GM18517 (cell line): Measurements from ENCODE around the gene SLX4IP.
A peak's percentile ranks its signal among the peaks of the same experiment; 100 is the strongest.

Experiments
- ATAC-seq: cut with Tn5 transposase; IDR thresholded peaks from one replicate; pipeline ENCODE4 v1.9.1; 2021; ENCODE audit warnings: mild to moderate bottlenecking, moderate library complexity; ENCODE audit not compliant: unreplicated experiment

SLX4IP gene

GRCh38 chr20:10463622-10464021 is 28.5 kb downstream of the SLX4IP start:
- ATAC-seq: no peak

GRCh38 chr20:10465135-10465534 is 30.0 kb downstream of the SLX4IP start:
- no peak for ATAC-seq

DNA sequence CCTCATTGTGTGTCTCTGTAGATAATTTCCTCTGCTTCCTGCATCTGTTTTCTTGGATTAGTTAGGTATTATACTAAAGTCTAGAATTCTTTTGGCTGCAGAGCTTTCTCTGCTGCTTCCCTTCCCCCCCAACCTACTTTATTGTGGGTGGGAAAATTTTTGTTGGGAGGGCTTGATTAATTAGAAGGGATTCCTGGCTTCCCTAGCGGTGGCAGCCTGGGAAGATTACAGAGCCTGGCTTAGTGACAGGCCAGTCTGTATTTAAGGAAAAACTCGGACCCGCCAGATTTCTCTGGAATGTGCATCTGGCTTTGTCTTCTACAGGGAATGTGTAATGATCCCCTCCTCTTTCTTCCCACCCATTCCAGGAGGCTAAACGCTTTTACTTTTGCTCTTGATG is 31.2 kb downstream of the SLX4IP start:
- ATAC-seq: no peak

DNA sequence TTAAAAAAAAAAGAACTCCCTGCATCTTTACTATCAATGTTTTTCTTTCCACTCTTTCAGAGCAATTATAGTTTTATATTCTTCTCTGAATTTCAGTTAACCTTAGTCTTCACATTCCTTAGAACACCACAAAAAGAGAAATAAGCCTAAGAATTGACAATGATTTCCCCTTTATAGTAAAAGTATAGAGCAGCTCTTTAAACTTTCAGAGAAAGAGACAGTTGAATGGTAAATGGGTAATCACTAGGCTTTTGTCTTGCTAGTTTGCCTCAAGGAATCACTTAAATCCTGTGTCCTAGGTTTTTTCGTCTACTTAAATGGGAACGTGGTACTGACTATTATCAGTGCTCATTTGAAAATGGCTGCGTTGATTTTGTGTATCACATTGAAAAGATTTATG is 31.8 kb downstream of the SLX4IP start:
- ATAC-seq: no peak

GRCh38 chr20:10467681-10468339 is 32.7 kb downstream of the SLX4IP start:
- ATAC-seq: no peak

- ATAC-seq: no peak
Measured at GRCh38 chr20:10468340-10468845, 33.3 kb downstream of the SLX4IP start.

GRCh38 chr20:10469056-10469455 is 34.0 kb downstream of the SLX4IP start:
- no peak for ATAC-seq

DNA sequence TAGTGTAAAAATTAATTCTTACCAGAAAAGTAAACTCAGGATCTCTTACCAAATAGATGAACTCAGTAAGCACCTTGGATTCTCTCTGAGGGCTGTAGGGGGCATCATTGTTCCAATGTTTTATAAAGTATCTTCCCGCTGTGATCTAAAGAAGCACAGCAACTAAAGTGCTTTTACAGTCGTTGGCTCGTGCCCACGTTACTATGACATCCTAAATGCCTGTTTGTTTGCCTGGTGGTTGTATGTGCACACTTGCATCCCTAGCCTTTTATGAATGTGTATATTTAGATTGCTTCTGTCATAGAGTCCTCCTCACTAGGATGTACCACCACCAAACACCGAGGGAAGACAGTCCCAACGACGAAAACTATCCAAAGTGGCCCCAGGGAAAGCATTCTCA is 34.5 kb downstream of the SLX4IP start:
- peak; percentile 58 for ATAC-seq

DNA sequence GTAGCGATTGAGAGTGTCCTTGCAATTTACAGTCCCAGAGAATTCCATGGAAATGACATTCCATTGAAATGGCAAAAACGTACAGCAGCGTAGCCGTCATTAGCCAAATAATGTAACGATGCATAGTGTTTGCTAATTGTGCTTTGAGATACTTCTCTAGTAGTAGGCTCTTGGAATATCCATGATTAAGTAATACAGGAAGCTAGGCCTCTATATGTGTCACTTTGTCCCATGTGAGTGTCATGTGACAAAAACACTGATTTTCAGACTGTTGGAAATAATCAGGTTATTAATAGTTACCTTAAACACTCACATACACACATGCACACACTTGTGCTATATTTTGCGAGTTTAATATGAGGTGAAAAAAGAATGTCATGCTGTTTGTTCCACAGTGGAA is 35.2 kb downstream of the SLX4IP start:
- ATAC-seq: no peak

- ATAC-seq: no peak
Measured at GRCh38 chr20:10472871-10473270, 37.8 kb downstream of the SLX4IP start.

- ATAC-seq: no peak
Measured at GRCh38 chr20:10474606-10475184, 39.6 kb downstream of the SLX4IP start.

GRCh38 chr20:10475225-10475624 is 40.1 kb downstream of the SLX4IP start:
- peak; percentile 48 for ATAC-seq

DNA sequence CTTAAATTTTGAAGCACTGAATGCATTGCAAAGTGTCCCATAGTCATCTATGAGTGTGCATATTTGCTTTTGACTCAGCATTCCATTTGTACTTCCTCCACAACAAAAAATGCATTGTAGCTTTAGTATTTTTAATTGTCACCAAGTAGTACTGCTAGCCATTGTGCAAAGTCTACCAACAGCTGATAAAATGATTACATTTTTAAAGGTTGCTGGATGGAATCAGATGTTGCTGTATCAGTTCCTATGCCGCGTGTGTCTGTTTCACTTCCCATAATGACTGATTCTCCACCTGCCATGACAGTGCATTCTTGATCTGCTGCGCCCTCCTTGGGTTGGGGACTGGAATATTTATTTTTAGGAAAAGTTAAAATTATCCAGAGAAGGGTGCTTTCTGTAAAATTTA is 41.2 kb downstream of the SLX4IP start:
- peak; percentile 78 for ATAC-seq

DNA sequence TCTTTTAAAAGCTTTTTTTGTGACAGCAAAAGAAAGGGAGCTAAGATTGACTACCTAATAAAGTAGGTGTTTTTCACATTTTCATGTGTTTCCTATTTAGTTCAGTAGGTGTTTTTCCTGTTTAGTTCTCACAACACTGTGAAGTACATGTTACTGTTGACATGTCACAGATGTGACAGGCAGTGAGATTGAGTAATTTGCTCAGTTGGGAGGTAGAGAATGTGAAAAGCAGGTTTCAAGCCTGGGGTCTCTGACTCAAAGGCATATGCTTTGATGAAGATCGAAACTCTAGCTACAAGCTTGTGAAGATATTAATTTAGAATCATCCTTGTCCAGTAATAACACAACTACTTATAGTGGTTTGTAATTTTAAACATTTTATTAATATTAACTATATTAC is 43.1 kb downstream of the SLX4IP start:
- peak; percentile 72 for ATAC-seq

DNA sequence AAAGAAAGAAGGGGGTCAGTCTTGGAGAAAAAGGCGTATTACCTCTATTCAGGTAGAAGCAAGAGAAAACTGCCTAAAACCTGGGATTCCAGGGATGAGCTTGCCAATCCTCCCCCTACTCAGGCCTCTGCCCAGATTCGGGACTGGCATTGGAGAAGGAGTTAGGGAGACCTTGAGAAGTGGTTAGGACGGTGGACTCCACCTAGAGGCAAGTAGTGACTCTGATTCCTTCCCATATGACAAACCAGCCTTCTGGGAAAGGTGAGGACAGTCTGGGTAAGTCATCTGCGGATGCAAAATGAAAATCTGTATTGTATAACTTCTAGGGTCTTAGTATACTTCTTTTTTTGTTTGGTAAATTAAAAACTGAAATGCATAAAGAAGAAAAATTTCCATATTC is 43.8 kb downstream of the SLX4IP start:
- no peak for ATAC-seq

DNA sequence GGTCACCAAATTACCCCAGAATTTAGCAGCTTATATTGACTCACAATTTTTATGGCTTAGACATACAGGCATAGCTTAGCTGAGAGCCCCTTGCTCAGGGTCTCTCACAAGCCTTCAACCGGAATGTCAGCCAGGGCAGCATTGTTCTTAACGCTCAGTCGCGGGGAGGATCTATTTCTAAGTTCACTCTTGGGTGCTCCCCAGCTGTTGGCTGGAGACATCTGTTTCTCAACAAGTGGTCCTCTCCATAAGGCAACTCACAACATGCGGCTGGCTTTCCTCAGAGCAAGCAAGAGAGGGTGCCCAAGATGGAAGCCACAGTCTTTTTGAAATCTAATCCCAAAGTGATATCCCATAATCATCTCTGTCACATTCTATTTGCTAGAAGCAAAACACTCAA is 46.6 kb downstream of the SLX4IP start:
- ATAC-seq: no peak

GRCh38 chr20:10483691-10484090 is 48.6 kb downstream of the SLX4IP start:
- ATAC-seq: no peak

DNA sequence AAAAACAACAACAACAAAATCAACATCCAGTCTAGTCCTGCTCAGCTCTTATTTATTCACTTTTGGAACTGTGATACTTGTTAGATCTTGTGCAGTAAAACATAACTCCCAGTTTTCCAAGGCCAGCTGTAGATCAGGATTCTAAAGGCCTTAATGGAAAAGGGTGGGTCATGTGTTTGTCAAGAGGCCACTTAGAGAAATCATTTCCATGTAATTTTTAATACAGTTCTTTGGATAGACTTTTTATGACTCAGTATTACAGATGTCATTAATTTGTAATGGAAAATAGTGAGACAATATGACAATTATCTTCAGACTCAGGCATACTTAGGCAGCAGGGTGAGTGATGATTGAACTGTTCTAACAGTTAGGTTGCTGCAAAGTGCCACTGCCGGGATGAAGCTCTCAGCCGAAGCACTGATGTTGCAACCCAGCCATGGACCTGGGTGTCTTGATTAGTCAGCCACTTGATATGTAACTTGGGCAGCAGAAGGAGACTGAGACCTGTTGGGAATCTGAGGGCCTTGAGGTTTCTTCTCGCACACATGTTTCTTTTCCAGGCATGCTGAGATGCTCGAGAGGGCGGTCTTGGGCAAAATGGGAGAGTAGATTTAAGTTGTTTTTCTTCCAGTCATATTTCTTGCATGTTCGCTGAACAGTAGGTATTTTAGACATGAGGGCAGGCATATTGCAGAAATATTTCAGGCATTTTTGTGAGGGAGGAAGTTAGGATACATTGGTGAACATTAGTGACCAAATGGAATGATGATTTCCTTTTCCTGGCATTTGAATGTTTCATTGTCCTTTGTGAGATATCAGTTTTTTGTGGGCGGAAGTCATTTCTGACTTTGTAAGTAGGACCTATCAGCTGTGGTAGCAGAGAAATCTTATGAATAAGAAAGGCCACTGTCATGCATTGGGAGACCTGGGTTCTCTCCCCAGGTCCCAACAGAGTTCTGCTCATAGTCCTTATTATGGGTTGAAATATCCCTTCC is 52.3 kb downstream of the SLX4IP start:
- no peak for ATAC-seq

DNA sequence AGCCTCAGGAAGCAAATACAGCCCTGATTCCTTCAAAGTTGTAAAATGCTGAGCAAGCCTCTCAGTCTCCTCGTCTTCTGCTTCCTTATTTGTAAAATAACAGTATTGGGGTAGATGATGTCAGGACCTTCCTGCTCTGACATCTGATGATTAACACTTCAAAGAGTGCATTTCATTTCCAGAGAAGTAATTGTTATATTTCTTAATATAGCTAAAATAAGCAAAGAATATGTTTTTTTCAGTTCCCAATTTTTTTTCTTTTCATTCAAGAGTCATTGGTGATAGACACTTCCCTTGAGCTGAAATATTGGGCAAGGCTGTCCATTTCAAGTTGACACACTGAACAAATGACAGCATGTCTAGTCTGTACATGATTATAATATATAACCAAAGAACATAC is 53.4 kb downstream of the SLX4IP start:
- ATAC-seq: no peak

DNA sequence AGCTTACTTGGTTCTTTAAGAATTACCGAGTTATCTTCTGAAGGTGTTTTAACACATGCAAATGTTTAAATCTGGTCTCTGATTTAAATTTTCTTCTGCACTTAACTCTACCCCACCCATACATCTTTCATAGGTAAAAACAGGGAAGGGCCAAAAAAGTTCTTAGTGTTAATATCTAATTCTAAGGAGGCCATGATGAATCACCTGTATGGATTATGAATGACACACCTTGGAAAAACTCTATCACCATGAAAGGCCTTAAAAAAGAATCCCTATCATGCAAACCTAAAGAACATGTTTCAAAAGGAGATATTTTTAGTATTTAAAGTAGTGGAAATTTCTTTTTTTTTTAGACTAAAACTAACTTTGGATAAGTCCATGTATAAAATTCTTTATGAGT is 54.7 kb downstream of the SLX4IP start:
- no peak for ATAC-seq

DNA sequence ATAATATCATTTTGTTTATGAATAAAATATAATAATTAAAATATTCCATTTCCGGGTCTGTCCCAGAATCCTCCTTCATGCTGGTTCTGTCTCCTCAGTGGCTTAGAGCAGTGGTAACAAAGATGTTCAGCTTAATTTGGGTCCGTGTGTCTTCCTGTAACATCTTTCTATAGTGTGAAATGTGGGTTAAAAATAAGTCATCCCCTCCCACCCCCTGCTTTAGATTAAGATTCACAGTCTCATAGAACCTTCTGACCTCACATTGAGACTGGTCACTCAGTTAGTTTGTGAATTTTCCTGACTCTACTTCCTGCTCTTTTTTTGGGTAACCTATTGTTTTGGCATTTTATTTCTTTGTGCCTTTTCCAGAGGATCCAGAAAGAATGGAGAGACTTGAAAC is 55.2 kb downstream of the SLX4IP start:
- ATAC-seq: no peak

DNA sequence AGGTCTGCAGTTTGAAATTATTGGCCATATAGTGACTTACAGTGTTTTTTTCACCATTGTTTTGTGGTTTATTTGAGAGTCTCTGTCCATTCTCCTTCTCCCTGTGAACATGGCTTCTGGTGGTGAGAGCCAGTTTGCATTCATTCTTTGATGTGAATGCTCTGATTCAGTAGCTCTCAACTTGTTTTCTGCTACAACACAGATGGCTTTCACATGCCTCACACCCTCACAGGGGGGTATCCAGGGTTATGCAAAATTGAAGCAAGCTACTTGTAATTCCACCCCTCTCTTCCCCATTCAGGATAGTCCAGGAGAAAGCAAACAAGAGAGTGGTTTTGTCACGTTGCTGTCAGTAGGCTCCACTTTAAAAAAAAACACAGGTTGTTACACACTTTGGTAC is 55.6 kb downstream of the SLX4IP start:
- no peak for ATAC-seq
